HTERT RPE-1 (cell line): ENCODE data around the gene AP5M1.
"Not testable (repeated sequence)": the region's sequence is repeated elsewhere in the genome, so short reads cannot be mapped to it uniquely, and the experiment has no call there.

Source experiments
- in situ Hi-C: fragments of 300-500 bp; cut with MboI; formaldehyde crosslinking; loops from 4 replicates; pipeline ENCODE4 v1.14.3; 2020; ENCODE audit warnings: low sequenced_read_pairs

The AP5M1 gene

GRCh38 chr14:57290751-57291150 lies 22.0 kb downstream of the AP5M1 start:
- in situ Hi-C loops: no loop called here

- in situ Hi-C loops: no loop called here
Measured at GRCh38 chr14:57291692-57292647, 23.2 kb downstream of the AP5M1 start.

GRCh38 chr14:57293866-57294837 lies 25.4 kb downstream of the AP5M1 start:
- in situ Hi-C loops: no loop called here

- in situ Hi-C loops: no loop called here
Measured at GRCh38 chr14:57295239-57295638, 26.5 kb downstream of the AP5M1 start.

- in situ Hi-C loops: no loop called here
Measured at GRCh38 chr14:57297852-57298251, 29.1 kb downstream of the AP5M1 start.

GRCh38 chr14:57299511-57299910 lies 30.7 kb downstream of the AP5M1 start:
- in situ Hi-C loops: no loop called here

GRCh38 chr14:57302883-57303282 lies 34.1 kb downstream of the AP5M1 start:
- in situ Hi-C loops: no loop called here

- in situ Hi-C loops: no loop called here
Measured at GRCh38 chr14:57314396-57315089, 45.8 kb downstream of the AP5M1 start.

GRCh38 chr14:57317248-57317833 lies 48.6 kb downstream of the AP5M1 start:
- in situ Hi-C loops: no loop called here

- in situ Hi-C loops: no loop called here
Measured at GRCh38 chr14:57319636-57320192, 50.9 kb downstream of the AP5M1 start.

- in situ Hi-C loops: no loop called here
Measured at GRCh38 chr14:57323721-57324120, 55.0 kb downstream of the AP5M1 start.

- in situ Hi-C loops: no loop called here
Measured at GRCh38 chr14:57326253-57326652, 57.5 kb downstream of the AP5M1 start.

- in situ Hi-C loops: no loop called here
Measured at GRCh38 chr14:57329833-57330232, 61.1 kb downstream of the AP5M1 start.

GRCh38 chr14:57332475-57332874 lies 63.7 kb downstream of the AP5M1 start:
- in situ Hi-C loops: not testable (repeated sequence)

- in situ Hi-C loops: not testable (repeated sequence)
Measured at GRCh38 chr14:57333726-57334125, 65.0 kb downstream of the AP5M1 start.

GRCh38 chr14:57343545-57344297 lies 75.0 kb downstream of the AP5M1 start:
- in situ Hi-C loops: not testable (repeated sequence)

- in situ Hi-C loops: no loop called here
Measured at GRCh38 chr14:57345106-57345505, 76.3 kb downstream of the AP5M1 start.

GRCh38 chr14:57346741-57347140 lies 78.0 kb downstream of the AP5M1 start:
- in situ Hi-C loops: no loop called here
